HL-60 (cell line): ENCODE measurements around the gene SUPT16H.

Source experiments
- CTCF ChIP-seq: IDR thresholded peaks from one replicate; pipeline ENCODE4 v1.5.1; 2011; ENCODE audit warnings: low read length, control low read depth, inconsistent platforms; ENCODE audit not compliant: insufficient read depth
- GABPA ChIP-seq: IDR thresholded peaks from 2 replicates; pipeline ENCODE4 v1.6.1; 2012; ENCODE audit warnings: low read depth
- POLR2AphosphoS5 ChIP-seq: IDR thresholded peaks from 2 replicates; pipeline ENCODE4 v1.6.1; 2012; ENCODE audit warnings: low read depth
- REST ChIP-seq: IDR thresholded peaks from 2 replicates; pipeline ENCODE4 v1.6.1; 2012; ENCODE audit warnings: low read depth; ENCODE audit not compliant: insufficient replicate concordance

DNA sequence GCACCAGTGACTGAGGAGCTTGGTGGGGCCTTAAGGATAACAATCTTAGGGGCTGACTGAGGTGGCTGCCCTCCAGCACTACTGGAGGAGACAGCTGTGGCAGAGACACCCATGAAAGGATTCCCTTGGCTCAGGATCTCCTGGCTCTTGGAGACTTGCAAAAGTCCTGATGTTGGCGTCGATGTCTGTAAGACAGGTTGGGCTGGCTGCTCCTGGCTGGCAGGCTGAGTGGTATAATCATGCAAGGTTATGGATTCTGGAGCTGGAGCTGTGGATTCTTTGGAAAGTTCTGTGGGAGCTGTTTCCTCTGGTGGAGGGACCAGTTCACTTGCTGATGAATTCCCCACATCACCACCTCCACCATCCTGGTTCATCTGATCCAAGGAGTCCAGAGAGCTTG is 47.3 kb upstream of the SUPT16H start:
- no peak for TF ChIP-seq CTCF
- TF ChIP-seq GABPA = no peak
- TF ChIP-seq REST = no peak
- no peak for TF ChIP-seq POLR2AphosphoS5
